ENCODE data around the gene SNUPN.

DNA sequence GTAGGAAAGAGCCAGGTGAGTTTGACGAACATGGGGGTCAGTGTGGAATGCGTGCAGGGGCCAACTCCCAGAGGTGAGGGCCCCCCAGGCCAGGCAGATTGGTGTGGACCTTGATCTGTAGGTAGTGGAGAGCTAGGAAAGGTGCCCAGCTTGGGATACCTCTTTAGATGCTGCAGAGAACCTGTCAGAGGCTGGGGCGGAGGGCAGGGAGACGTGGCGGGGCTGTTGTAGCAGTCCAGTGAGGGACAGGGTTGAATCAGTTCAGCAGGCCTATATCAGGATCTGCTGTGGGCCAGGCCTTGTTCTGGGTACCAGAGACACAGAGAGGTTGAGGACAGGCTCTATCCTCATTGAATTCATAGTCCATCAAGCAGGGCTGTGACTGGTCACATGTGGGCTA, 30.8 kb upstream of the SNUPN start:
- no peak for TF ChIP-seq POLR2A (IDR thresholded peaks at IDR 0.05)
- TF ChIP-seq, protein P1, sequence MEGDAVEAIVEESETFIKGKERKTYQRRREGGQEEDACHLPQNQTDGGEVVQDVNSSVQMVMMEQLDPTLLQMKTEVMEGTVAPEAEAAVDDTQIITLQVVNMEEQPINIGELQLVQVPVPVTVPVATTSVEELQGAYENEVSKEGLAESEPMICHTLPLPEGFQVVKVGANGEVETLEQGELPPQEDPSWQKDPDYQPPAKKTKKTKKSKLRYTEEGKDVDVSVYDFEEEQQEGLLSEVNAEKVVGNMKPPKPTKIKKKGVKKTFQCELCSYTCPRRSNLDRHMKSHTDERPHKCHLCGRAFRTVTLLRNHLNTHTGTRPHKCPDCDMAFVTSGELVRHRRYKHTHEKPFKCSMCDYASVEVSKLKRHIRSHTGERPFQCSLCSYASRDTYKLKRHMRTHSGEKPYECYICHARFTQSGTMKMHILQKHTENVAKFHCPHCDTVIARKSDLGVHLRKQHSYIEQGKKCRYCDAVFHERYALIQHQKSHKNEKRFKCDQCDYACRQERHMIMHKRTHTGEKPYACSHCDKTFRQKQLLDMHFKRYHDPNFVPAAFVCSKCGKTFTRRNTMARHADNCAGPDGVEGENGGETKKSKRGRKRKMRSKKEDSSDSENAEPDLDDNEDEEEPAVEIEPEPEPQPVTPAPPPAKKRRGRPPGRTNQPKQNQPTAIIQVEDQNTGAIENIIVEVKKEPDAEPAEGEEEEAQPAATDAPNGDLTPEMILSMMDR (IDR thresholded peaks at IDR 0.05), result no peak
